ENCODE results near the gene OOSP4B. TPM values are rescaled to one million over a fixed set of nuclear protein-coding genes. Genes with fewer than 3 reads are reported as not detected.
"Not testable (repeated sequence)": the region's sequence is repeated elsewhere in the genome, so short reads cannot be mapped to it uniquely, and the experiment has no call there.

Gene OOSP4B
- total RNA-seq, 1 donor from 2014 or later, result not detected

GRCh38 chr11:60005360-60005759 is 11.6 kb upstream of the OOSP4B start:
- Mint-ChIP-seq H3K4me3 (no peak overlapping the region), H3K9me3 (no peaks in the 10 kb centered on the region), H3K27ac (no peak overlapping the region), H3K27me3 (ENCODE audit: insufficient read depth) (no peaks in the 10 kb centered on the region), H3K36me3 (ENCODE audit: low read depth) (no peaks in the 10 kb centered on the region), H3K4me1 (ENCODE audit: low read depth) (no peaks in the 10 kb centered on the region)
- DNase-seq (ENCODE audit: low spot score), result no peak
- intact Hi-C loops (cut with micrococcal nuclease), result no loop called here

GRCh38 chr11:60018058-60018457 is 1.1 kb downstream of the OOSP4B start:
- intact Hi-C loops (cut with micrococcal nuclease), result no loop called here
- H3K9me3 Mint-ChIP-seq, result no peaks in the 10 kb centered on the region
- no peaks in the 10 kb centered on the region for H3K4me1 Mint-ChIP-seq (ENCODE audit: low read depth)
- no peak overlapping the region for H3K4me3 Mint-ChIP-seq
- DNase-seq (ENCODE audit: low spot score), result no peak
- peaks cover 2% of the 10 kb centered on the region for H3K27me3 Mint-ChIP-seq (ENCODE audit: insufficient read depth)
- no peak overlapping the region for H3K27ac Mint-ChIP-seq
- no peaks in the 10 kb centered on the region for H3K36me3 Mint-ChIP-seq (ENCODE audit: low read depth)

GRCh38 chr11:60020376-60020775 is 3.4 kb downstream of the OOSP4B start:
- H3K4me3 Mint-ChIP-seq; DNase-seq (ENCODE audit: low spot score); H3K9me3 Mint-ChIP-seq; intact Hi-C loops (cut with micrococcal nuclease); H3K27me3 Mint-ChIP-seq (ENCODE audit: insufficient read depth); H3K27ac Mint-ChIP-seq; H3K36me3 Mint-ChIP-seq (ENCODE audit: low read depth); H3K4me1 Mint-ChIP-seq (ENCODE audit: low read depth): not testable (repeated sequence)

- Mint-ChIP-seq H3K9me3 (no peaks in the 10 kb centered on the region), H3K36me3 (ENCODE audit: low read depth) (no peaks in the 10 kb centered on the region), H3K4me1 (ENCODE audit: low read depth) (no peaks in the 10 kb centered on the region), H3K4me3 (no peak overlapping the region), H3K27ac (no peak overlapping the region), H3K27me3 (ENCODE audit: insufficient read depth) (peaks cover 5% of the 10 kb centered on the region)
- intact Hi-C loops (cut with micrococcal nuclease), result no loop called here
- no peak for DNase-seq (ENCODE audit: low spot score)
Observed at GRCh38 chr11:60029015-60029632, 12.1 kb downstream of the OOSP4B start.

- H3K27ac Mint-ChIP-seq, result no peak within 1 kb of the TSS
- peaks cover 1% of the 10 kb centered on the region for H3K27me3 Mint-ChIP-seq (ENCODE audit: insufficient read depth)
- no peaks in the 10 kb centered on the region for H3K4me1 Mint-ChIP-seq (ENCODE audit: low read depth)
- H3K36me3 Mint-ChIP-seq (ENCODE audit: low read depth), result no peaks in the 10 kb centered on the region
- H3K9me3 Mint-ChIP-seq, result no peaks in the 10 kb centered on the region
- intact Hi-C loops (cut with micrococcal nuclease), result no loop called here
- H3K4me3 Mint-ChIP-seq, result no peak within 1 kb of the TSS
- no peak for DNase-seq (ENCODE audit: low spot score)
Observed at GRCh38 chr11:60040109-60040508, 23.1 kb downstream of the OOSP4B start, which contains the start of gene OOSP2. Gene OOSP2, plus strand, starts transcription at chr11:60040409. Its CDS starts 51 bp downstream, at chr11:60040460.

GRCh38 chr11:60050422-60050821 is 33.4 kb downstream of the OOSP4B start:
- H3K4me1 Mint-ChIP-seq (ENCODE audit: low read depth); H3K27ac Mint-ChIP-seq; H3K9me3 Mint-ChIP-seq; H3K36me3 Mint-ChIP-seq (ENCODE audit: low read depth); H3K4me3 Mint-ChIP-seq; DNase-seq (ENCODE audit: low spot score); intact Hi-C loops (cut with micrococcal nuclease); H3K27me3 Mint-ChIP-seq (ENCODE audit: insufficient read depth): not testable (repeated sequence)

GRCh38 chr11:60050839-60051238 is 33.9 kb downstream of the OOSP4B start:
- H3K27ac Mint-ChIP-seq; H3K27me3 Mint-ChIP-seq (ENCODE audit: insufficient read depth); DNase-seq (ENCODE audit: low spot score); H3K9me3 Mint-ChIP-seq; H3K4me1 Mint-ChIP-seq (ENCODE audit: low read depth); H3K4me3 Mint-ChIP-seq; H3K36me3 Mint-ChIP-seq (ENCODE audit: low read depth); intact Hi-C loops (cut with micrococcal nuclease): not testable (repeated sequence)

- no peaks in the 10 kb centered on the region for H3K36me3 Mint-ChIP-seq (ENCODE audit: low read depth)
- H3K27ac Mint-ChIP-seq, result no peak within 1 kb of the TSS
- DNase-seq (ENCODE audit: low spot score), result no peak
- H3K4me3 Mint-ChIP-seq, result no peak within 1 kb of the TSS
- intact Hi-C loops (cut with micrococcal nuclease), result no loop called here
- peaks cover 3% of the 10 kb centered on the region for H3K9me3 Mint-ChIP-seq
- no peaks in the 10 kb centered on the region for H3K4me1 Mint-ChIP-seq (ENCODE audit: low read depth)
- H3K27me3 Mint-ChIP-seq (ENCODE audit: insufficient read depth), result no peaks in the 10 kb centered on the region
Observed at GRCh38 chr11:60056349-60056969, 39.5 kb downstream of the OOSP4B start, which contains the start of gene MS4A3. Gene MS4A3, plus strand, starts transcription at chr11:60056665. Its CDS starts 4,496 bp downstream, at chr11:60061161.

- Mint-ChIP-seq H3K9me3 (peaks cover 3% of the 10 kb centered on the region), H3K27me3 (ENCODE audit: insufficient read depth) (no peaks in the 10 kb centered on the region), H3K36me3 (ENCODE audit: low read depth) (no peaks in the 10 kb centered on the region), H3K4me1 (ENCODE audit: low read depth) (no peaks in the 10 kb centered on the region), H3K4me3 (no peak overlapping the region), H3K27ac (no peak overlapping the region)
- intact Hi-C loops (cut with micrococcal nuclease), result no loop called here
- DNase-seq (ENCODE audit: low spot score), result no peak
Observed at GRCh38 chr11:60059052-60059451, 42.1 kb downstream of the OOSP4B start.

GRCh38 chr11:60059521-60060240 is 42.7 kb downstream of the OOSP4B start:
- Mint-ChIP-seq H3K27ac (no peak overlapping the region), H3K4me3 (no peak overlapping the region), H3K9me3 (peaks cover 3% of the 10 kb centered on the region), H3K36me3 (ENCODE audit: low read depth) (no peaks in the 10 kb centered on the region), H3K27me3 (ENCODE audit: insufficient read depth) (no peaks in the 10 kb centered on the region), H3K4me1 (ENCODE audit: low read depth) (no peaks in the 10 kb centered on the region)
- DNase-seq (ENCODE audit: low spot score), result no peak
- intact Hi-C loops (cut with micrococcal nuclease), result no loop called here

- Mint-ChIP-seq H3K27me3 (ENCODE audit: insufficient read depth) (no peaks in the 10 kb centered on the region), H3K27ac (no peak overlapping the region), H3K9me3 (peaks cover 3% of the 10 kb centered on the region), H3K36me3 (ENCODE audit: low read depth) (no peaks in the 10 kb centered on the region), H3K4me1 (ENCODE audit: low read depth) (no peaks in the 10 kb centered on the region), H3K4me3 (no peak overlapping the region)
- no peak for DNase-seq (ENCODE audit: low spot score)
- intact Hi-C loops (cut with micrococcal nuclease), result no loop called here
Observed at GRCh38 chr11:60064111-60064510, 47.1 kb downstream of the OOSP4B start.

GRCh38 chr11:60065801-60066200 is 48.8 kb downstream of the OOSP4B start:
- no peak overlapping the region for H3K27ac Mint-ChIP-seq
- H3K9me3 Mint-ChIP-seq, result no peaks in the 10 kb centered on the region
- H3K36me3 Mint-ChIP-seq (ENCODE audit: low read depth), result no peaks in the 10 kb centered on the region
- no peak overlapping the region for H3K4me3 Mint-ChIP-seq
- intact Hi-C loops (cut with micrococcal nuclease), result no loop called here
- no peak for DNase-seq (ENCODE audit: low spot score)
- H3K27me3 Mint-ChIP-seq (ENCODE audit: insufficient read depth), result no peaks in the 10 kb centered on the region
- H3K4me1 Mint-ChIP-seq (ENCODE audit: low read depth), result no peaks in the 10 kb centered on the region

- Mint-ChIP-seq H3K36me3 (ENCODE audit: low read depth) (no peaks in the 10 kb centered on the region), H3K9me3 (no peaks in the 10 kb centered on the region), H3K27ac (no peak overlapping the region), H3K27me3 (ENCODE audit: insufficient read depth) (no peaks in the 10 kb centered on the region), H3K4me1 (ENCODE audit: low read depth) (no peaks in the 10 kb centered on the region), H3K4me3 (no peak overlapping the region)
- intact Hi-C loops (cut with micrococcal nuclease), result no loop called here
- DNase-seq (ENCODE audit: low spot score), result no peak
Observed at GRCh38 chr11:60069450-60069849, 52.5 kb downstream of the OOSP4B start.

Measured in activated T-helper 1 cell treated with anti-CD3 and anti-CD28 coated beads, Interleukin-12 subunit alpha, Interleukin-12 subunit beta, Interleukin-2, Interleukin-4 antibody, amounts not matched to agents 30 ng/mL and 10 ng/mL and 1 ng/mL, durations not matched to agents 14 hours and 24 hours and 36 hours (primary cell).